Endothelial cell of umbilical vein (primary cell): Measurements from ENCODE around the gene OR4K14. TPM values are rescaled to one million over a fixed set of nuclear protein-coding genes. Genes with fewer than 3 reads are reported as not detected.

ENCODE experiments used
- BruUV-seq: library from RNA; stranded (reverse); fragments of 400-500 nt; replicated peaks from 2 replicates; lab custom pipeline; 2021; lab: Mats Ljungman, UMichigan
- CTCF ChIA-PET: fragments of 300-600, 350-600 bp; sonication (Branson Sonifier 250); formaldehyde crosslinking; loops from one replicate; lab custom pipeline; 2021; ENCODE audit warnings: antibody characterized with exemption, inconsistent platforms; lab: Charles Lee
- POLR2A ChIA-PET: fragments of 300-600, 350-600 bp; sonication (Branson Sonifier 250); formaldehyde crosslinking; loops from one replicate; lab custom pipeline; 2021; ENCODE audit warnings: antibody characterized with exemption, inconsistent platforms; lab: Charles Lee
- DNase-seq: peaks from one replicate; pipeline ENCODE4 v3.0.0-alpha.2; 2011; ENCODE audit warnings: low read depth, low spot score
- FAIRE-seq: peaks from 2 replicates; lab custom pipeline; 2011; peaks lifted over from hg19 to GRCh38; lab: Jason Lieb, UNC
- H2AFZ ChIP-seq: 2 replicates; pipeline ENCODE4 v1.6.0; 2012; ENCODE audit warnings: low read depth, low read length, control low read depth, inconsistent platforms
- H3K27ac ChIP-seq: 2 replicates; pipeline ENCODE4 v1.5.1; 2011; ENCODE audit warnings: low read depth, mild to moderate bottlenecking, control low read depth, low read length, moderate library complexity; ENCODE audit not compliant: insufficient read depth
- H3K27me3 ChIP-seq, 2 experiments: 2 replicates each; pipeline versions ENCODE4 v1.6.0 to v1.6.1; 2011; ENCODE audit warnings: low read length in 2 of 2, mixed read lengths in 1 of 2; ENCODE audit not compliant: control insufficient read depth in 2 of 2, insufficient read depth in 2 of 2
- H3K36me3 ChIP-seq, 2 experiments: 2 replicates in 1 of 2; 3 replicates in 1 of 2; pipeline ENCODE4 v1.5.1; 2011; ENCODE audit warnings: low read length in 2 of 2, mild to moderate bottlenecking in 1 of 2, moderate library complexity in 1 of 2; ENCODE audit not compliant: control insufficient read depth in 2 of 2, insufficient read depth in 2 of 2; ENCODE audit errors: extremely low read depth in 1 of 2
- H3K4me1 ChIP-seq: 3 replicates; pipeline ENCODE4 v1.5.1; 2011; ENCODE audit warnings: mild to moderate bottlenecking, low read length; ENCODE audit not compliant: control insufficient read depth, insufficient read depth; ENCODE audit errors: extremely low read depth
- H3K4me2 ChIP-seq: 2 replicates; pipeline ENCODE4 v1.6.1; 2011; ENCODE audit warnings: low read length, control low read depth, mixed read lengths; ENCODE audit not compliant: insufficient read depth
- H3K4me3 ChIP-seq, 3 experiments: fragments of 200-600 bp in 1 of 3; sonication (generic), shearing (Covaris generic) in 1 of 3; replicated peaks in 1 of 3; 2 replicates each; pipeline ENCODE4 v1.5.1; 2011 to 2016; ENCODE audit warnings: control low read depth in 3 of 3, low read length in 3 of 3, mild to moderate bottlenecking in 2 of 3, inconsistent platforms in 1 of 3, low read depth in 1 of 3, moderate library complexity in 1 of 3; ENCODE audit not compliant: insufficient read depth in 1 of 3
- H3K79me2 ChIP-seq: 2 replicates; pipeline ENCODE4 v1.6.0; 2012; ENCODE audit warnings: low read length, inconsistent platforms; ENCODE audit not compliant: control insufficient read depth, insufficient read depth
- H3K9ac ChIP-seq: replicated peaks from 2 replicates; pipeline ENCODE3; 2011; ENCODE audit warnings: low read length, control low read depth; ENCODE audit not compliant: insufficient read depth; ENCODE audit errors: extremely low read depth
- H3K9me1 ChIP-seq: replicated peaks from 3 replicates; pipeline ENCODE4 v1.6.0; 2011; ENCODE audit warnings: mild to moderate bottlenecking, low read length; ENCODE audit not compliant: control insufficient read depth, insufficient read depth; ENCODE audit errors: extremely low read depth
- H3K9me3 ChIP-seq: replicated peaks from 2 replicates; pipeline ENCODE4 v1.5.1; 2012; ENCODE audit warnings: low read length, inconsistent platforms; ENCODE audit not compliant: control insufficient read depth, insufficient read depth
- H4K20me1 ChIP-seq: replicated peaks from 2 replicates; pipeline ENCODE3; 2011; ENCODE audit warnings: mild to moderate bottlenecking, low read length; ENCODE audit not compliant: control insufficient read depth, insufficient read depth; ENCODE audit errors: extremely low read depth
- EZH2 ChIP-seq: IDR thresholded peaks from 2 replicates; pipeline ENCODE4 v1.6.1; 2012; ENCODE audit warnings: borderline replicate concordance, low read depth, mild to moderate bottlenecking, moderate library complexity, low read length, inconsistent platforms; ENCODE audit not compliant: severe bottlenecking
- FOS ChIP-seq: IDR thresholded peaks from 2 replicates; pipeline ENCODE4 v1.6.1; 2011; ENCODE audit warnings: mild to moderate bottlenecking, low read length, moderate library complexity, borderline replicate concordance; ENCODE audit not compliant: insufficient read depth
- GATA2 ChIP-seq: IDR thresholded peaks from 2 replicates; pipeline ENCODE4 v1.7.0; 2011; ENCODE audit warnings: low read depth, mild to moderate bottlenecking, moderate library complexity, mixed read lengths, low read length; ENCODE audit not compliant: insufficient read length, insufficient read depth
- JUN ChIP-seq: IDR thresholded peaks from 2 replicates; pipeline ENCODE4 v1.6.1; 2011; ENCODE audit warnings: borderline replicate concordance, low read depth; ENCODE audit not compliant: insufficient read length, insufficient read depth
- MYC ChIP-seq: IDR thresholded peaks from one replicate; pipeline ENCODE4 v1.6.1; 2011; ENCODE audit warnings: mild to moderate bottlenecking, low read depth, low read length
- POLR2A ChIP-seq: IDR thresholded peaks from 2 replicates; pipeline ENCODE4 v1.6.1; 2012; ENCODE audit warnings: low read depth, mild to moderate bottlenecking, control low read depth, low read length
- POLR2AphosphoS5 ChIP-seq: IDR thresholded peaks from 2 replicates; pipeline ENCODE4 v1.6.1; 2012; ENCODE audit warnings: low read depth, mild to moderate bottlenecking, control low read depth, low read length, moderate library complexity; ENCODE audit not compliant: insufficient read depth
- dilution Hi-C: fragments of 300-500 bp; cut with MboI; formaldehyde crosslinking; loops from one replicate; pipeline ENCODE4 v1.15.0; 2019; ENCODE audit warnings: low sequenced_read_pairs; ENCODE audit not compliant: extremely low pct_ligation_motif_present
- intact Hi-C: fragments of 100-400 bp; cut with micrococcal nuclease; formaldehyde crosslinking; loops from one replicate; pipeline ENCODE4 v1.10.0; 2022
- polyA plus RNA-seq, 4 experiments: library from polyadenylated mRNA; depleted of rRNA in 3 of 4; stranded (reverse) in 3 of 4; unstranded in 1 of 4; fragments of >200 nt; gene quantifications; 2 replicates each; pipeline versions ENCODE4 v1.2.1 to v1.2.3, GENCODE V29; 2011 to 2012; ENCODE audit warnings: missing spikeins in 1 of 4
- total RNA-seq: library from RNA; stranded (reverse); gene quantifications from 2 replicates; pipeline ENCODE4 v1.2.3, GENCODE V29; 2021
- TF ChIP-seq, protein P1 (sequence below): IDR thresholded peaks from 2 replicates; pipeline ENCODE4 v1.6.1; 2011; ENCODE audit not compliant: insufficient read depth, insufficient read length
- TF ChIP-seq, protein P2 (sequence below), 2 donors: IDR thresholded peaks; 1 replicate in 1 of 2; 2 replicates in 1 of 2; pipeline ENCODE4 v1.5.1; 2011; ENCODE audit warnings: low read length in 2 of 2, mild to moderate bottlenecking in 2 of 2, moderate library complexity in 2 of 2, control low read depth in 1 of 2, inconsistent platforms in 1 of 2, low read depth in 1 of 2; ENCODE audit not compliant: insufficient read depth in 1 of 2; ENCODE audit errors: extremely low read depth in 1 of 2

The OR4K14 gene
- total and polyA plus RNA-seq, 2 donors (not counting 3 experiments of a cell fraction or from before 2014, with no cell fraction given): not detected

DNA sequence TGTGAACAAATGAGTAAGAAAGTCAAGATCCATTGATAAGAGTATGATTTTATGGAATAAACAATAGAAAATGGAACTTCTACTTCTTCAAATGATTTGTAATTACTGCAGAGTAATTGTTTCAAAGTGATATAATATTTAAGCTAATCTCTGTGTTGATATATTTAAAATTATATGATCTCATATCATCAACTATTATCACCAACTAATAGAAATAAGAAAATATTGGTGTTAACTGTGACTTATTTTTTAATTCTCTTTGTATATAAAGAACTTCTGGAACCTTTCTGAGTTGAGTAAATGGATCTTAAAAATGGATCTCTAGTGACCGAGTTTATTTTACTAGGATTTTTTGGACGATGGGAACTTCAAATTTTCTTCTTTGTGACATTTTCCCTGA is 40.6 kb upstream of the OR4K14 start, which contains the start of gene OR4L1:
Gene OR4L1, plus strand, starts transcription at position 301 of the 400 bp plus-strand sequence. Its CDS starts 0 bp downstream, at position 301.
- Histone ChIP-seq H3K9ac (no peak within 1 kb of the TSS), H3K9me1 (no peaks in the 10 kb centered on the region), H3K4me2 (no peak within 1 kb of the TSS), H3K4me3 (no peak within 1 kb of the TSS), H4K20me1 (no peaks in the 10 kb centered on the region), H3K4me1 (no peaks in the 10 kb centered on the region), H2AFZ (no peak within 1 kb of the TSS), H3K9me3 (no peaks in the 10 kb centered on the region), H3K36me3 (no peaks in the 10 kb centered on the region), H3K79me2 (no peaks in the 10 kb centered on the region), H3K27ac (no peak within 1 kb of the TSS), H3K27me3 (no peaks in the 10 kb centered on the region)
- DNase-seq: no peak
- ChIA-PET POLR2A (no interaction called here), CTCF (no interaction called here)
- dilution Hi-C loops: no loop called here
- BruUV-seq: no TSS peak
- FAIRE-seq: no peak
- intact Hi-C loops: no loop called here
- TF ChIP-seq POLR2A: no peak
- no peak for TF ChIP-seq GATA2
- no peak for TF ChIP-seq EZH2
- no peak for TF ChIP-seq MYC
- TF ChIP-seq POLR2AphosphoS5: no peak
- no peak for TF ChIP-seq FOS
- no peak for TF ChIP-seq JUN
- TF ChIP-seq, protein P1, sequence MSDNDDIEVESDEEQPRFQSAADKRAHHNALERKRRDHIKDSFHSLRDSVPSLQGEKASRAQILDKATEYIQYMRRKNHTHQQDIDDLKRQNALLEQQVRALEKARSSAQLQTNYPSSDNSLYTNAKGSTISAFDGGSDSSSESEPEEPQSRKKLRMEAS: no peak
- TF ChIP-seq, protein P2, sequence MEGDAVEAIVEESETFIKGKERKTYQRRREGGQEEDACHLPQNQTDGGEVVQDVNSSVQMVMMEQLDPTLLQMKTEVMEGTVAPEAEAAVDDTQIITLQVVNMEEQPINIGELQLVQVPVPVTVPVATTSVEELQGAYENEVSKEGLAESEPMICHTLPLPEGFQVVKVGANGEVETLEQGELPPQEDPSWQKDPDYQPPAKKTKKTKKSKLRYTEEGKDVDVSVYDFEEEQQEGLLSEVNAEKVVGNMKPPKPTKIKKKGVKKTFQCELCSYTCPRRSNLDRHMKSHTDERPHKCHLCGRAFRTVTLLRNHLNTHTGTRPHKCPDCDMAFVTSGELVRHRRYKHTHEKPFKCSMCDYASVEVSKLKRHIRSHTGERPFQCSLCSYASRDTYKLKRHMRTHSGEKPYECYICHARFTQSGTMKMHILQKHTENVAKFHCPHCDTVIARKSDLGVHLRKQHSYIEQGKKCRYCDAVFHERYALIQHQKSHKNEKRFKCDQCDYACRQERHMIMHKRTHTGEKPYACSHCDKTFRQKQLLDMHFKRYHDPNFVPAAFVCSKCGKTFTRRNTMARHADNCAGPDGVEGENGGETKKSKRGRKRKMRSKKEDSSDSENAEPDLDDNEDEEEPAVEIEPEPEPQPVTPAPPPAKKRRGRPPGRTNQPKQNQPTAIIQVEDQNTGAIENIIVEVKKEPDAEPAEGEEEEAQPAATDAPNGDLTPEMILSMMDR (IDR thresholded peaks at IDR 0.05; ENCODE audit: extremely low read depth in 1 of 2, insufficient read depth in 1 of 2, low read depth in 1 of 2, low read length in 2 of 2): no peak
